Gastroesophageal sphincter (tissue), 4 donors: Measurements from ENCODE around the gene FYN. TPM values are rescaled to one million over a fixed set of nuclear protein-coding genes. Genes with fewer than 3 reads are reported as not detected.

Experiments
- ATAC-seq: fragments of 150-250 bp; one replicate; pipeline ENCODE4 v1.9.1; 2016; ENCODE audit warnings: mild to moderate bottlenecking, moderate library complexity
- H3K27ac ChIP-seq, 4 donors: fragments of 200-600 bp; sonication (generic) in 3 of 4; 1 replicate in 3 of 4; 2 replicates in 1 of 4; pipeline ENCODE4 v1.5.1; 2016 to 2019
- H3K27me3 ChIP-seq: fragments of 200-600 bp; sonication (generic); one replicate; pipeline ENCODE4 v1.5.1; 2019
- H3K36me3 ChIP-seq, 2 donors: fragments of 200-600 bp; sonication (generic); one replicate each; pipeline ENCODE4 v1.5.1; 2019; ENCODE audit warnings: control low read depth in 1 of 2
- H3K4me1 ChIP-seq, 3 donors: fragments of 200-600 bp; sonication (generic); 1 replicate in 2 of 3; 2 replicates in 1 of 3; pipeline ENCODE4 v1.5.1; 2016 to 2019; ENCODE audit warnings: control low read depth in 2 of 3
- H3K4me3 ChIP-seq, 2 donors: fragments of 200-600 bp; sonication (generic); one replicate each; pipeline ENCODE4 v1.5.1; 2019; ENCODE audit warnings: mild to moderate bottlenecking in 1 of 2, moderate library complexity in 1 of 2
- H3K9me3 ChIP-seq, 3 donors: fragments of 200-600 bp; sonication (generic); one replicate each; pipeline ENCODE4 v1.5.1; 2017 to 2019; ENCODE audit warnings: control low read depth in 2 of 3
- CTCF ChIP-seq, 4 experiments: fragments of 200-600 bp in 2 of 4; fragments of 450-650 bp in 2 of 4; sonication (generic) in 1 of 4; IDR thresholded peaks; one replicate each; pipeline ENCODE4 v1.5.1; 2017 to 2019; ENCODE audit warnings: antibody characterized with exemption in 4 of 4, mild to moderate bottlenecking in 2 of 4, moderate library complexity in 2 of 4
- EP300 ChIP-seq: sonication (generic); formaldehyde crosslinking; IDR thresholded peaks from one replicate; pipeline ENCODE4 v1.6.1; 2017; ENCODE audit warnings: antibody characterized with exemption, mild to moderate bottlenecking
- POLR2A ChIP-seq, 2 donors: fragments of 450-650 bp; IDR thresholded peaks; one replicate each; pipeline ENCODE4 v1.6.1; 2017; ENCODE audit warnings: antibody characterized with exemption in 2 of 2, mild to moderate bottlenecking in 2 of 2, moderate library complexity in 1 of 2
- POLR2AphosphoS5 ChIP-seq: sonication (generic); formaldehyde crosslinking; IDR thresholded peaks from one replicate; pipeline ENCODE4 v1.6.1; 2017; ENCODE audit warnings: antibody characterized with exemption
- WGBS, 2 donors: methylation state at CpG; one replicate each; pipeline ENCODE4 v1.1.5; 2018; ENCODE audit warnings: low coverage in 1 of 2; 5-methylcytosine and 5-hydroxymethylcytosine counted together
- total RNA-seq, 4 donors: library from RNA; depleted of rRNA; stranded (reverse); fragments of >200 nt; gene quantifications; one replicate each; pipeline ENCODE4 v1.1.0, GENCODE V29; 2016

Gene FYN
- total RNA-seq, 4 donors from 2014 or later = 58.6 to 101 (median 69.9) TPM

GRCh38 chr6:111612379-111612778 is 260.9 kb downstream of the FYN start:
- Histone ChIP-seq H3K27me3 (no peaks in the 10 kb centered on the region), H3K27ac (no peak overlapping the region), H3K9me3 (no peaks in the 10 kb centered on the region), H3K4me1 (peaks cover 0 to 13% (median 0%) of the 10 kb centered on the region in 3 donors), H3K36me3 (no peaks in the 10 kb centered on the region), H3K4me3 (no peak overlapping the region)
- no peak for ATAC-seq
- TF ChIP-seq POLR2AphosphoS5 = no peak
- no peak for TF ChIP-seq CTCF (IDR thresholded peaks at IDR 0.05)
- TF ChIP-seq EP300 = no peak
- TF ChIP-seq POLR2A (IDR thresholded peaks at IDR 0.05) = no peak
- 96% methylated on average over 2 of the region's 3 CpGs; no CpG with 5 or more reads in 1 of the 2 donors for WGBS, 2 donors

- no peak overlapping the region for H3K4me3 ChIP-seq
- no peaks in the 10 kb centered on the region for H3K27me3 ChIP-seq
- TF ChIP-seq POLR2A (IDR thresholded peaks at IDR 0.05) (no peak), EP300 (no peak), POLR2AphosphoS5 (no peak), CTCF (IDR thresholded peaks at IDR 0.05) (no peak)
- no peak for ATAC-seq
- no peaks in the 10 kb centered on the region for H3K9me3 ChIP-seq
- no peaks in the 10 kb centered on the region for H3K36me3 ChIP-seq
- WGBS, 2 donors = 100% methylated on average over 1 to 2 of the region's 2 CpGs
- no peak overlapping the region for H3K27ac ChIP-seq
- H3K4me1 ChIP-seq = peaks cover 0 to 25% (median 5%) of the 10 kb centered on the region in 3 donors
Observed at GRCh38 chr6:111610548-111611172, 262.6 kb downstream of the FYN start.

Other genes with a start within 250 kb of the FYN start
- not detected for gene CCN6, start 180.7 kb upstream of the FYN start, total RNA-seq
- gene TUBE1, start 214.0 kb upstream of the FYN start, total RNA-seq = 10 to 100 TPM; 17.5 to 58.2 (median 31.6) TPM
- 10 to 100 TPM in 3 of 4 donors, 1 to 10 TPM in 1; 9.5 to 26.1 (median 13.8) TPM for gene FAM229B, start 214.1 kb upstream of the FYN start, total RNA-seq